Stomach (tissue), 9 donors: ENCODE results near the gene TLNRD1. TPM values are rescaled to one million over a fixed set of nuclear protein-coding genes. Genes with fewer than 3 reads are reported as not detected.

Experiments
- DNase-seq, 2 donors: peaks; one replicate each; pipeline versions ENCODE4 v3.0.0 to v3.0.0-alpha.2; 2013 to 2019
- H3K27ac ChIP-seq, 5 donors: fragments of 200-600 bp in 4 of 5; sonication (generic) in 4 of 5; one replicate each; pipeline ENCODE4 v1.5.1; 2013 to 2019; ENCODE audit warnings: mild to moderate bottlenecking in 1 of 5, moderate library complexity in 1 of 5
- H3K27me3 ChIP-seq, 3 donors: fragments of 200-600 bp; sonication (generic); one replicate each; pipeline ENCODE4 v1.5.1; 2017 to 2019; ENCODE audit warnings: mixed run types in 1 of 3
- H3K36me3 ChIP-seq, 4 donors: fragments of 200-600 bp; sonication (generic); 1 replicate in 3 of 4; 2 replicates in 1 of 4; pipeline ENCODE4 v1.5.1; 2016 to 2019
- H3K4me1 ChIP-seq, 4 donors: fragments of 200-600 bp; sonication (generic); one replicate each; pipeline ENCODE4 v1.5.1; 2016 to 2019
- H3K4me3 ChIP-seq, 4 donors: fragments of 200-600 bp; sonication (generic) in 3 of 4; one replicate each; pipeline ENCODE4 v1.5.1; 2016 to 2019; ENCODE audit warnings: mild to moderate bottlenecking in 1 of 4
- H3K9me3 ChIP-seq, 4 donors: fragments of 200-600 bp; sonication (generic); one replicate each; pipeline ENCODE4 v1.5.1; 2016 to 2019
- EP300 ChIP-seq: sonication (generic); formaldehyde crosslinking; IDR thresholded peaks from one replicate; pipeline ENCODE4 v1.6.1; 2017; ENCODE audit warnings: antibody characterized with exemption
- POLR2A ChIP-seq, 4 donors: fragments of 450-650 bp; IDR thresholded peaks; one replicate each; pipeline ENCODE4 v1.6.1; 2016; ENCODE audit warnings: antibody characterized with exemption in 4 of 4, control low read depth in 2 of 4, mild to moderate bottlenecking in 1 of 4, moderate library complexity in 1 of 4
- POLR2AphosphoS5 ChIP-seq, 3 donors: sonication (generic); formaldehyde crosslinking; IDR thresholded peaks; one replicate each; pipeline ENCODE4 v1.6.1; 2016; ENCODE audit warnings: antibody characterized with exemption in 3 of 3
- WGBS, 5 donors: extraction: QIAGEN DNeasy Blood & Tissue Kit in 3 of 5; methylation state at CpG; one replicate each; pipeline versions ENCODE4 v1.1.5 to v1.1.7; 2013 to 2018; 5-methylcytosine and 5-hydroxymethylcytosine counted together
- intact Hi-C: fragments of 100-400 bp; cut with DNase I; formaldehyde crosslinking; loops from one replicate; pipeline ENCODE4 v1.15.1; 2023; ENCODE audit warnings: low total_unique reads
- polyA plus RNA-seq, 3 donors: library from polyadenylated mRNA; stranded (reverse); fragments of 200-250 nt; gene quantifications; one replicate each; pipeline ENCODE4 v1.2.3, GENCODE V29; 2013
- total RNA-seq, 5 donors: library from RNA; depleted of rRNA; stranded (reverse); fragments of >200 nt; gene quantifications; one replicate each; pipeline versions ENCODE4 v1.1.0 to v1.2.3, GENCODE V29; 2014 to 2016
- TF ChIP-seq, protein P1 (sequence below), 7 experiments: fragments of 450-650 bp in 4 of 7; fragments of 200-600 bp in 3 of 7; sonication (generic) in 3 of 7; IDR thresholded peaks; one replicate each; pipeline ENCODE4 v1.5.1; 2016 to 2019; ENCODE audit warnings: antibody characterized with exemption in 7 of 7, control low read depth in 2 of 7, mild to moderate bottlenecking in 1 of 7
- donor health status: healthy with polysubstance abuse.
- donor health status: Bipolar disorder and iron deficiency.
- donor health status: healthy.

TLNRD1 gene
- total and polyA plus RNA-seq, 8 donors: 1.8 to 88.3 (median 10.0) TPM

DNA sequence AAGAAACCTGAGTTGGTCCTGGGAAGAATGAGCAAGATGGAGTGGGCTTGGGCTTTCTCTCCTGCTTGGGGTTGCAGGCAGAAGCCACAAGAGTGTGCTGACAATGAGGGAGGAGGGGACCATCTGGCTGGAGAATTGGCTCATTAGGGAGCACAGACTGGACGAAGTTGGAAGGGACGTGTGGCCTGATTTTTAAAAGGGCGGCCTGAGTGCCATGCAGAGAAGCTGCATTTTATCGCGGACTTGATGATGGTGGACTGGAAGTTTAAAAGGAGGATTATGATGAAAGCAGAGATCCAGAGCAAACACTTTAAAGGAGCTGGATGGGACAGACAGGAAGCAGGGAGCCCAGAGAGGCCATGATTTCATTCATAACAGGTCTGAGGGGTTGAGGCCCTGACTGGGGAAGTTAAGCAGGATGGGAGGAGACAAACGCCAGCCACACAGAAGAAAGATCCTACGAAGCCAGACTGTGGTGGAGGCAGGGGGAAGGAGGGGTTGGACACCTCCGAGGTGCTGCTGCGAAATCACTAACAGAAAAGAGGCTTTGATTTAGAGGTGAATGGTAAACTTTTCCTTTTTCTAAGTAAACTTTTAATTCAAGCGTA is 23.6 kb downstream of the TLNRD1 start:
- H3K4me1 ChIP-seq: peaks cover 0 to 22% (median 4%) of the 10 kb centered on the region in 4 donors
- 71 to 89% (median 80%) methylated on average over 10 of the region's 10 CpGs for WGBS, 5 donors
- intact Hi-C loops: no loop called here
- H3K4me3 ChIP-seq: no peak overlapping the region
- no peaks in the 10 kb centered on the region for H3K9me3 ChIP-seq
- TF ChIP-seq POLR2A (IDR thresholded peaks at IDR 0.05) (no peak), POLR2AphosphoS5 (IDR thresholded peaks at IDR 0.05) (no peak), EP300 (no peak)
- TF ChIP-seq, protein P1, sequence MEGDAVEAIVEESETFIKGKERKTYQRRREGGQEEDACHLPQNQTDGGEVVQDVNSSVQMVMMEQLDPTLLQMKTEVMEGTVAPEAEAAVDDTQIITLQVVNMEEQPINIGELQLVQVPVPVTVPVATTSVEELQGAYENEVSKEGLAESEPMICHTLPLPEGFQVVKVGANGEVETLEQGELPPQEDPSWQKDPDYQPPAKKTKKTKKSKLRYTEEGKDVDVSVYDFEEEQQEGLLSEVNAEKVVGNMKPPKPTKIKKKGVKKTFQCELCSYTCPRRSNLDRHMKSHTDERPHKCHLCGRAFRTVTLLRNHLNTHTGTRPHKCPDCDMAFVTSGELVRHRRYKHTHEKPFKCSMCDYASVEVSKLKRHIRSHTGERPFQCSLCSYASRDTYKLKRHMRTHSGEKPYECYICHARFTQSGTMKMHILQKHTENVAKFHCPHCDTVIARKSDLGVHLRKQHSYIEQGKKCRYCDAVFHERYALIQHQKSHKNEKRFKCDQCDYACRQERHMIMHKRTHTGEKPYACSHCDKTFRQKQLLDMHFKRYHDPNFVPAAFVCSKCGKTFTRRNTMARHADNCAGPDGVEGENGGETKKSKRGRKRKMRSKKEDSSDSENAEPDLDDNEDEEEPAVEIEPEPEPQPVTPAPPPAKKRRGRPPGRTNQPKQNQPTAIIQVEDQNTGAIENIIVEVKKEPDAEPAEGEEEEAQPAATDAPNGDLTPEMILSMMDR (IDR thresholded peaks at IDR 0.05): no peak
- DNase-seq: peak in 1 of 2 donors; percentile 49
- H3K27ac ChIP-seq: peak overlapping the region in 4 of 5 donors; percentile 17 to 73 (median 64)
- no peaks in the 10 kb centered on the region for H3K27me3 ChIP-seq
- no peaks in the 10 kb centered on the region for H3K36me3 ChIP-seq

DNA sequence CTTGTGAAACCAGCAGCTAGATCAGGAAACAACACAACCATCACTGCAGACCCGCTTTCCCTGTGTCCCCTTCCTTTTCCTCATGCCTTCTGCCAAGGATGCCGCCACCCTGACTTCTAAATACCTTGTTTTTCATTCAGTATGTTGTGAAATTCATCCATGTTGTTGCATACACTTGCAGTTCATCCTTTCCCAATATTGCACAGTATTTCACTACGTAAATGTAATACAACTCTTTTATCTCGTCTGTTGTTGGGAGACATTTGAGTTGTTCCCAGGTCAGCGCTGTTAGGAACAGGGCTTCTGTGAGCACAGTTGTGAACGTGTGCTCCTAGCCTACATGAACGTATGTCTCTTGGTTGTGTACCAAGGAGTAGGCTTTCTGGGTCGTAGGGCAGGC is 24.2 kb downstream of the TLNRD1 start:
- Histone ChIP-seq H3K9me3 (no peaks in the 10 kb centered on the region), H3K27ac (peak overlapping the region in 1 of 5 donors; percentile 69), H3K4me3 (no peak overlapping the region), H3K36me3 (no peaks in the 10 kb centered on the region), H3K4me1 (peaks cover 0 to 27% (median 4%) of the 10 kb centered on the region in 4 donors), H3K27me3 (no peaks in the 10 kb centered on the region)
- no peak for DNase-seq
- TF ChIP-seq POLR2AphosphoS5 (IDR thresholded peaks at IDR 0.05) (no peak), POLR2A (IDR thresholded peaks at IDR 0.05) (no peak), EP300 (no peak)
- TF ChIP-seq, protein P1 (IDR thresholded peaks at IDR 0.05): no peak
- 86 to 90% (median 89%) methylated on average over 8 of the region's 8 CpGs for WGBS, 5 donors
- intact Hi-C loops: no loop called here

DNA sequence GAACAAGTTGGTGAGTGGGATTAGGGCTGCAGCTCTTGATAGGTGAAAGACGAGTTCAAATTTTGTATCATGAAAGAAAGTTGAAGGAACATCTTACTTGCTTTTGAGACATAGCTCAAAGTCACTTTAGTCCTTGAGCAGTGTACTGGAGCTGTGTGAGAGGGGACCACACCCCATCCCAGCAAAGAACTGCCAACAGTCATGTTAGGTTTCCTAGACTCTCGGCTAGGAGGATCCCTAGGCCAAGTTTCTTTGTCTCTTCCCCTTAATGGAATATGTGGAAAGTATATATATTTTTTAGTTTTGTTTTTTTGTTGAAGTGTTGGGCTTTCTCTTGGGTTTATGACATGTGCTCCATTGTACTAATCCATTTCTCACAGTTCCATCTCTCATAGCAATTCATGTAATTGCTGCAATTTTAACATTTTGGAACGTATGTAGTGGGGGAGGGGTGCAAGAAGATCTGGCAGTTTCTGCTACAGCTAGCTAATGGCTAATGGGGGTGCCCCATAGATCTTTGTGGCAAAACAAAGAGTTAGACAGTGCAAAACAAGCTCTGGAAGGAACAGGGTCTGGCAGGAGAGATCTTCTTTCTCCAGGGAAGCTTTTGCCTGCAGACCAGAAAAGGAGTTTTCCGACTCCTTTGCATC is 25.1 kb downstream of the TLNRD1 start:
- no peaks in the 10 kb centered on the region for H3K9me3 ChIP-seq
- intact Hi-C loops: no loop called here
- 77 to 86% (median 83%) methylated on average over 4 of the region's 4 CpGs for WGBS, 5 donors
- TF ChIP-seq EP300: no peak
- TF ChIP-seq POLR2AphosphoS5 (IDR thresholded peaks at IDR 0.05): no peak
- no peak for TF ChIP-seq POLR2A (IDR thresholded peaks at IDR 0.05)
- TF ChIP-seq, protein P1 (IDR thresholded peaks at IDR 0.05): no peak
- no peak overlapping the region for H3K27ac ChIP-seq
- H3K36me3 ChIP-seq: no peaks in the 10 kb centered on the region
- H3K4me1 ChIP-seq: peaks cover 0 to 32% (median 4%) of the 10 kb centered on the region in 4 donors
- no peaks in the 10 kb centered on the region for H3K27me3 ChIP-seq
- H3K4me3 ChIP-seq: no peak overlapping the region
- no peak for DNase-seq

DNA sequence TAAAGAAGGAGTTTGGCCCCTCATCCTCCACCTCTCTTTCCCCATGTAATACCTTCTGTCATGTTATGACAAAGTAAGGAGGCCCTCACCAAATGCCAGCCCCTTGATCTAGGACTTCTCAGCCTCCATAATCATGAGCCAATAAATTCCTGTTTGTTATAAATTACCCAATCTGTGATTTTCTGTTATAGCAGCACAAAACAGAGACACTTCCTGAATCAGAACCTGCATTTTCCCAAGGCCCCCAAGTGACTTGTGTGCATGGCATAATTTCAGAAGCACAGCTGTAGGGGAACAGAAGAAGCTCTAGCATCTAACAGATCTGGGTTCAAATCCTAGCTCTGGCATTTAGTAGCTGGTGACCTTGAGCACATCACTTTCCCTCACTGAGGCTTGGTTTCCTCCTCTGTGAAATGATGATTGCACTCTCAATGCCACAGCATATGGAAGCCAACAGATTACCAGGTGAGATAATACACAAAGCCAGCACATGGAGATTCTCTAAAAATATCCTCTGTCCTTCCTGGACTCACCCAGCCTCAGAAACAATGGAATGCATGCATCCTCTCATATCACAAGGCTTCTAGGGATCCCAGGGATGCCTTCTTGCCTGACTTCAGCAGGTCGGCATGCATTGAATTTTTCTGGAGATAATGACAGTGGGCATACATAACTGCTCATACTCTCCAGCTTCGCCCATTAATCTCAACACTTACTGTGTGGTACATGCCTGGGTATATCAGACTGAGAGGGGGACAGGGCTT is 26.3 kb downstream of the TLNRD1 start:
- 83 to 98% (median 92%) methylated on average over 2 of the region's 2 CpGs for WGBS, 5 donors
- TF ChIP-seq, protein P1 (IDR thresholded peaks at IDR 0.05): no peak
- TF ChIP-seq EP300 (no peak), POLR2AphosphoS5 (IDR thresholded peaks at IDR 0.05) (no peak), POLR2A (IDR thresholded peaks at IDR 0.05) (no peak)
- intact Hi-C loops: no loop called here

More for the DNA sequence above, 26.3 kb downstream of the TLNRD1 start:
- no peak overlapping the region for H3K4me3 ChIP-seq
- no peaks in the 10 kb centered on the region for H3K36me3 ChIP-seq
- no peaks in the 10 kb centered on the region for H3K27me3 ChIP-seq
- no peak for DNase-seq
- H3K4me1 ChIP-seq: peaks cover 0 to 38% (median 7%) of the 10 kb centered on the region in 4 donors
- no peaks in the 10 kb centered on the region for H3K9me3 ChIP-seq
- no peak overlapping the region for H3K27ac ChIP-seq
